ENCODE results near the gene CSF3R.
"Not testable (repeated sequence)": the region's sequence is repeated elsewhere in the genome, so short reads cannot be mapped to it uniquely, and the experiment has no call there.

Gene CSF3R

GRCh38 chr1:36492491-36492890, 9.8 kb upstream of the CSF3R start:
- no peaks in the 10 kb centered on the region for H3K36me3 ChIP-seq (ENCODE audit: control insufficient read depth, insufficient read depth, low read length)
- DNase-seq (ENCODE audit: extremely low read depth, insufficient read length): no peak
- H3K4me3 ChIP-seq (replicated peaks; ENCODE audit: low read depth, low read length): no peak overlapping the region
- TF ChIP-seq, protein P1, sequence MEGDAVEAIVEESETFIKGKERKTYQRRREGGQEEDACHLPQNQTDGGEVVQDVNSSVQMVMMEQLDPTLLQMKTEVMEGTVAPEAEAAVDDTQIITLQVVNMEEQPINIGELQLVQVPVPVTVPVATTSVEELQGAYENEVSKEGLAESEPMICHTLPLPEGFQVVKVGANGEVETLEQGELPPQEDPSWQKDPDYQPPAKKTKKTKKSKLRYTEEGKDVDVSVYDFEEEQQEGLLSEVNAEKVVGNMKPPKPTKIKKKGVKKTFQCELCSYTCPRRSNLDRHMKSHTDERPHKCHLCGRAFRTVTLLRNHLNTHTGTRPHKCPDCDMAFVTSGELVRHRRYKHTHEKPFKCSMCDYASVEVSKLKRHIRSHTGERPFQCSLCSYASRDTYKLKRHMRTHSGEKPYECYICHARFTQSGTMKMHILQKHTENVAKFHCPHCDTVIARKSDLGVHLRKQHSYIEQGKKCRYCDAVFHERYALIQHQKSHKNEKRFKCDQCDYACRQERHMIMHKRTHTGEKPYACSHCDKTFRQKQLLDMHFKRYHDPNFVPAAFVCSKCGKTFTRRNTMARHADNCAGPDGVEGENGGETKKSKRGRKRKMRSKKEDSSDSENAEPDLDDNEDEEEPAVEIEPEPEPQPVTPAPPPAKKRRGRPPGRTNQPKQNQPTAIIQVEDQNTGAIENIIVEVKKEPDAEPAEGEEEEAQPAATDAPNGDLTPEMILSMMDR (IDR thresholded peaks at IDR 0.05; ENCODE audit: insufficient read depth, low read length, poor library complexity, severe bottlenecking): no peak
- H3K27me3 ChIP-seq (replicated peaks; ENCODE audit: control insufficient read depth, insufficient read depth, low read length): no peaks in the 10 kb centered on the region

DNA sequence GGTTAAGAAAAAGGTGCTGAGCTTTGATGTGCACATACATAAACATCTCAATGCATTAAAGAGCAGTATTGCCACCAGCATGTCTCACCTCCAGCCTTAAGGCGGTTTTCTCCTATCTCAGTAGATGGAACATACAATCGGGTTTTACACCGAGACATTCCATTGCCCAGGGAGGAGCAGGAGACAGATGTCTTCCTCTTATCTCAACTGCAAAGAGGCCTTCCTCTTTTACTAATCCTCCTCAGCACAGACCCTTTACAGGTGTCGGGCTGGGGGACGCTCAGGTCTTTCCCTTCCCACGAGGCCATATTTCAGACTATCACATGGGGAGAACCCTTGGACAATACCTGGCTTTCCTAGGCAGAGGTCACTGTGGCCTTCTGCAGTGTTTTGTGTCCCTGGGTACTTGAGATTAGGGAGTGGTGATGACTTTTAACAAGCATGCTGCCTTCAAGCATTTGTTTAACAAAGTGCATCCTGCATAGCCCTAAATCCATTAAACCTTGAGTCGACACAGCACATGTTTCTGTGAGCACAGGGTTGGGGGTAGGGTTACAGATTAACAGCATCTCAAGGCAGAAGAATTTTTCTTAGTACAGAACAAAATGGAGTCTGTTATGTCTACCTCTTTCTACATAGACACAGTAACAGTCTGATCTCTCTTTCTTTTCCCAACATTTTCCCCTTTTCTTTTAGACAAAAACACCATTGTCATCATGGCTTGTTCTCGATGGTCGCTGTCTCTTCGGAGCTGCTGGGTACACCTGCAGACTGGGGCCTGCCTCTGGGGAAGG, 6.7 kb upstream of the CSF3R start:
- not testable (repeated sequence) for H3K36me3 ChIP-seq (ENCODE audit: control insufficient read depth, insufficient read depth, low read length); DNase-seq (ENCODE audit: extremely low read depth, insufficient read length); H3K27me3 ChIP-seq (replicated peaks; ENCODE audit: control insufficient read depth, insufficient read depth, low read length); H3K4me3 ChIP-seq (replicated peaks; ENCODE audit: low read depth, low read length)

DNA sequence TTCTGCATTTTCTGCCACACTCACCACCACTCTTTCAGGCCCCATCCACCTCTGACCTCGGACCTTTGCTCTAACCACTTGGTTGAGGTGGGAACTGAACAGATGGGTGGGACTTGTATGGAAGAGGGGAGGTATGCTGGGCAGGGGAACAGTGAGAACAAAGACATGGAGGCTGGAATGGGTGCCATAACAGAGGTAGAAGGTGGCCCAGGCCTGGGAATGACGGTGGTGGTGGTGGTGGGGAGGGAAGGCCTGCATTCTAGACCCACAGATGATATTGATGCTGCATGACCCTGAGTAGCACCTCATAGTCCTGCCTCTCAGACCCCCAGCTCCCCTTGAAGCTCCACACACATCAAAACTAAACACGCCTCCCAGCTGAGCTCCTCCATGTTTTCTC, 5.2 kb upstream of the CSF3R start:
- DNase-seq (ENCODE audit: extremely low read depth, insufficient read length): no peak
- TF ChIP-seq, protein P1 (IDR thresholded peaks at IDR 0.05; ENCODE audit: insufficient read depth, low read length, poor library complexity, severe bottlenecking): no peak
- Histone ChIP-seq H3K27me3 (replicated peaks; ENCODE audit: control insufficient read depth, insufficient read depth, low read length) (no peaks in the 10 kb centered on the region), H3K4me3 (replicated peaks; ENCODE audit: low read depth, low read length) (no peak overlapping the region), H3K36me3 (ENCODE audit: control insufficient read depth, insufficient read depth, low read length) (no peaks in the 10 kb centered on the region)

- not testable (repeated sequence) for H3K4me3 ChIP-seq (replicated peaks; ENCODE audit: low read depth, low read length); H3K27me3 ChIP-seq (replicated peaks; ENCODE audit: control insufficient read depth, insufficient read depth, low read length); DNase-seq (ENCODE audit: extremely low read depth, insufficient read length); H3K36me3 ChIP-seq (ENCODE audit: control insufficient read depth, insufficient read depth, low read length)
These were observed 4.6 kb upstream of the CSF3R start for GRCh38 chr1:36487336-36487725.

DNA sequence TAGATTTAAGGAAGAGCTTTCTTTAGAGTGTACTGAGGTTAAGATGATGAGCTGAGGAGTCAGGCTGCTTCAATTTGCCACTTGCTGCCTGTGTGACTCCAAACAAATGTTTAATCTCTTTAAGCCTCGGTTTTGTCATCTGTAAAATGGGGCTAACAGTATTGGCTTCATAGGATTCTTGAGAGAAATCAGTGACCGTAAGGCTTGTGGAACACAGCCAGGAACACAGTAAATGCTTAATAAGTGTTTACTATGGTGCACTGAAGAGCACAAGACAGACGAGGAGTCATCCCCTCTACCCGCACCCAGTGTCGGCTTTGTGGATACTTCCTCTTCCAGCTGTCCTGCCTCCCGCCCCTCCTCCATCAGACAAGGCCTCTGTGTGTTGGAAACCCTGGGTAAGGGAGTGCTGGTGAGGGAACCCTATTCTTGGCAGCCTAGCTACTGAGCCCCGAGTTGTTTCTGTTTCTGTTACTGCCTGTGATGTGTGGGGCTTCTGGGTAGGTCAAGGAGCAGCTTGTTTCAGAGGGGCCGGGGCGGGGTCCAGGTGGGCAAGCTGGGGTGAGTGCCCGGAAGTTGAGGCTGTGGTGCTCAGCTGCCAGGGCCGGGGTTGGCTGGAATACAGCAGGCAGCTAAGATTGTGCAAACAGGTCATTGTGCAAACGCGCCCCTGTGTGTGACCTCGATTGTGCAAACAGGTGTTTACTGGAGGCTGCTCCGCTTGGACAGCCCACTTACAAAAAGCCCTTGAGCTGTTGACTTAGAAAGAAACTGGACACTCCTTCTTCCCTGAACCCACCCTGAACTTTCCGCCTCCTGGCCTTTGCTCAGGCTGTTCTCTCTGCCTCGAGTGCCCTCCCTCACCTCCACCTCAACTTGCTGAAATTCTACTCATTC, 4.0 kb upstream of the CSF3R start:
- TF ChIP-seq, protein P1 (IDR thresholded peaks at IDR 0.05; ENCODE audit: insufficient read depth, low read length, poor library complexity, severe bottlenecking): no peak
- no peaks in the 10 kb centered on the region for H3K27me3 ChIP-seq (replicated peaks; ENCODE audit: control insufficient read depth, insufficient read depth, low read length)
- DNase-seq (ENCODE audit: extremely low read depth, insufficient read length): peak; percentile 42
- H3K4me3 ChIP-seq (replicated peaks; ENCODE audit: low read depth, low read length): no peak overlapping the region
- H3K36me3 ChIP-seq (ENCODE audit: control insufficient read depth, insufficient read depth, low read length): no peaks in the 10 kb centered on the region

DNA sequence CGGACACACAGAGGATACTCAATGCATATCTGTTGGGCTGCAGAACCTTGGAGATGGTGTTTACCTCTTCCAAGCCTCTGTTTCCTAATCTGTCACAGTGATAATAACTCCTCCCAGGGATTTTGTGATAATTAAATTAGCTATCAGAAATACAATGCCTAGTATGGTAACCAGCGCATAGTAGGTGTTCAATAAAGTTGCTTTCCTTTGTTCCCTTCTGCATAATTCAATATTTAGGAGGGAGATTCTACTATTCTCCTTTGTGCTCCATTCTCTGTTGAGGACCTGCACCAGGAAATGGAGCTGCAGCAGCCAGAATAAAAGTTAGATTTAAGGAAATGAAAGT, 3.4 kb upstream of the CSF3R start:
- TF ChIP-seq, protein P1 (IDR thresholded peaks at IDR 0.05; ENCODE audit: insufficient read depth, low read length, poor library complexity, severe bottlenecking): no peak
- Histone ChIP-seq H3K27me3 (replicated peaks; ENCODE audit: control insufficient read depth, insufficient read depth, low read length) (no peaks in the 10 kb centered on the region), H3K4me3 (replicated peaks; ENCODE audit: low read depth, low read length) (no peak overlapping the region), H3K36me3 (ENCODE audit: control insufficient read depth, insufficient read depth, low read length) (no peaks in the 10 kb centered on the region)
- no peak for DNase-seq (ENCODE audit: extremely low read depth, insufficient read length)
